ENCODE results near the gene HNRNPM.
"Not testable (repeated sequence)": the region's sequence is repeated elsewhere in the genome, so short reads cannot be mapped to it uniquely, and the experiment has no call there.

The HNRNPM gene

DNA sequence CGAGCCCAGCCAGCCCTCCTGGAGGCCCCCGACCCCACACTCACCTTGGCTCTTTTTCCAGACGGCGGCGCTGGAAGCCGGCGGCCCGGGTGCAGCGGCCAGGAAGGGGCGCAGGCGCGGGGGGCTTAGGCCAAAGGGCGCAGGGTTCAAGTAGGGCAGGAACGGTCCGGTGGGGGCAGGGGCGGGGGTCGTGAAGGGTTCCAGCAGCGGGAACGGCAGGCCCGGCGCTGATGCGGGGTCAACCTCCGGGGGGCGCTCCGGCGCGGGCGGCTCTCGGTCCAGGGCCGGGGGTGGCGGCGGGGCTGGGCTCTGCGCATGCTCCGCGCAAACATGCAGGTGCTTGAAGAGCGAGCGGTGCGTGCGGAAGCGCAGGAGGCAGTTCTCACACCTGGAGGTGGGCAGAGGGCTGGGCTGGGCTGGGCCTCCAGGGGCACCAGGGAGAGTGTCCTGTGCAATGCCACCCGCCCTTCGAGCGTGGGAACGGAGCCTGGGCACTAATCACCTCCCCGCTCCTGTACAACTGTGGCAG, 66.9 kb downstream of the HNRNPM start:
- DNase-seq (ENCODE audit: low spot score): no peak

- peak; percentile 24 for DNase-seq (ENCODE audit: low spot score)
These were observed 67.6 kb downstream of the HNRNPM start for GRCh38 chr19:8512115-8512967.

DNA sequence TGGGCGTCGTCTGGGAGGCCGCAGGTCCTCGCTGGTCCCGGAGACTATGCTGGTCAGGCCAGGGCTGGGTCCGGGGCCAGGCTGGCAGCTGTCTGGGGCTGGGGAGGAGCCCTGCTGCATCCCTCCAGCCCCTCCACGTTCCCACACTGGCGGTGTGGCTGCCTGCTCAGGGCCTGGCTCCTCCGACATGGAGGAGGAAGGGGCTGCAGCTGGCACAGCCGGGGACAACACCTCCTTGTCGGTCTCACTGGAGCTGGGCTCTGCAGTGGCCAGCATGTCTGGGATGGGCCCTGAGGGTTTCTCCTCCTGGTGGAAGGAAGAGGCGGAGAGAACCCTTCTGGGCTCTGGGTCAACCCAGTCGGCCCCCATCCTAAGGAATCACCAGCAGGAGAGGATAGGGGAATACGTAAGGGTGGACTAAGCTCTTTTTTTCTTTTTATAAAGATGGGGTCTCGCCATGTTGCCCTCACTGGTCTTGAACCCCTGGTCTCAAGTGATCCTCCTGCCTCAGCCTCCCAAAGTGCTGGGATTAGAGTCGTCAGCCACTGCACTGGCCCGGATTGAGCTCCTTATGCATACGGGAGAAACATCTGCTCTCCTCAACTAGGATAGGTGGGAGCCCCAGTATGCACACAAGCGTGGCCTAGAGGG, 68.4 kb downstream of the HNRNPM start:
- DNase-seq (ENCODE audit: low spot score): no peak

- peak; percentile 98 for DNase-seq (ENCODE audit: low spot score)
These were observed 69.1 kb downstream of the HNRNPM start, which contains the start of gene ZNF414 for GRCh38 chr19:8513687-8514504. ZNF414 (minus strand) TSS chr19:8514167; CDS start chr19:8514046, 121 bp downstream.

DNA sequence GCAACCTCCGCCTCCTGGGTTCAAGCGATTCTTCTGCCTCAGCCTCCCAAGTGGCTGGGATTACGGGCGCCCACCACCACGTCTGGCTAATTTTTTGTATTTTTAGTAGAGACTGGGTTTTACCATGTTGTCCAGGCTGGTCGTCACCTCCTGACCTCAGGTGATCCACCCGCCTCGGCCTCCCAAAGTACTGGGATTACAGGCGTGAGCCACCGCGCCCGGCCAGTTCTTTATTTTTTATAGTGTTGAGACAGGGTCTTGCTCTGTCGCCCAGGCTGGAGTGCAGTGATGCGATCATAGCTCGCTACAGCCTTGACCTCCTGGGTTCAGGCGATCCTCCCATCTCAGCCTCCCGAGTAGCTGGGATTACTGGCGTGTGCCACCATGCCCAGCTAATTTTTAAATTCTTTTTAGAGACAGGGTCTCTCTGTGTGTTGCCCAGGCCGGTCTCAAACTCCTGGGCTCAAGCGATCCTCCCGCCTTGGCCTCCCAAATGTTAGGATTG, 69.8 kb downstream of the HNRNPM start:
- DNase-seq (ENCODE audit: low spot score): not testable (repeated sequence)

DNA sequence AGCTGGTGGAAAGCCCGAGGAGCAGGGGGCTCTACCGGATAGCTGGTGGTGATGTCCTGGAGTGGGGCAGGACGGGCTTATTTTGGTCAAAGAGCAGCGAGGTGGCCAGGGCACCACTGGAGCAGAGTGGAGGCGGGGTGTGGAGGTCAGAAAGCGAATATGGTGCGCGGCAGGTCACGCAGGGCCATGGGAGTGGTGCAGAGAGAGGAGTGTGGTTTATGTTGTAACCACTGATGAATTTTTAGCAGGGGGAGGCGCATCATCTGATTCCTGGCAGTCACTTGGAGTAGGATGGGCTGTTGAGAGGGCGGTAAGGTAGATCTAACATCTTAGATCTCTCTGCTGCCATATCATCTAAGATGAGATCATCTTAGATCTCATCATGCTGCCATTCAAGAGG, 70.5 kb downstream of the HNRNPM start:
- no peak for DNase-seq (ENCODE audit: low spot score)

GRCh38 chr19:8517551-8518442, 73.0 kb downstream of the HNRNPM start:
- no peak for DNase-seq (ENCODE audit: low spot score)

DNA sequence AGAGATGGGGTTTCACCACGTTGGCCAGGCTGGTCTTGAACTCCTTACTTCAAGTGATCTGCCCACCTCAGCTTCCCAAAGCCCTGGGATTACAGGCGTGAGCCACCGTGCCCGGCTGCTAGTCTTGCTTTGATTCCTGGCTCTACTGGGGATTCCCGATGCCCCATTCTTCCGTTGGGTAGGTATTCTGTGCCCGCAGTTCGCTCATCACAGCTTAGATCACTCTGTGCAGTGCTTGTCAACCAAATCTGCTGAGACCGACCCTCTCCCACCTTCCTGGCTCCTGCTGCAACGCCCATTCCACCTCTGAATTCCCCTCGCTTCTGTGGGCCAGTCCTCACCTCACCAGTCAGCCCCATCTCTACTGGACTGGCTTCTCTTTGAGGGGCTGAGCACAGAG, 73.8 kb downstream of the HNRNPM start:
- no peak for DNase-seq (ENCODE audit: low spot score)

DNA sequence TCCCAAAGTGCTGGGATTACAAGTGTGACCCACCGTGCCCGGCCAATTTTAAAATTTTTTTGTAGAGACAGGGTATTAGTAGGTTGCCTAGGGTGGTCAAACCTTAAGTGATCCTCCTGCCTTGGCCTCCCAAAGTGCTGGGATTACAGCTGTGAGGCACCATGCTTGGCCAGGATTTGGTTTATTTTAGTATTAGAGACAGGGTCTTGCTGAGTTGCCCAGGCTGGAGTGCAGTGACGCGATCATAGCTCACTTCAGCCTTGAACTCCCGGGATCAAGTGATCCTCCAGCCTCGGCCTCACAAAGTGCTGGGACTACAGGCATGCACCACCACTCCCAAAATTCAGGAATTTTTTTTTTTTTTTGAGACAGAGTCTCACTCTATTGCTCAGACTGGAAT, 74.6 kb downstream of the HNRNPM start:
- no peak for DNase-seq (ENCODE audit: low spot score)

- no peak for DNase-seq (ENCODE audit: low spot score)
These were observed 80.6 kb downstream of the HNRNPM start for GRCh38 chr19:8525401-8525684.

GRCh38 chr19:8526345-8527091, 81.7 kb downstream of the HNRNPM start:
- peak; percentile 90 for DNase-seq (ENCODE audit: low spot score)

DNA sequence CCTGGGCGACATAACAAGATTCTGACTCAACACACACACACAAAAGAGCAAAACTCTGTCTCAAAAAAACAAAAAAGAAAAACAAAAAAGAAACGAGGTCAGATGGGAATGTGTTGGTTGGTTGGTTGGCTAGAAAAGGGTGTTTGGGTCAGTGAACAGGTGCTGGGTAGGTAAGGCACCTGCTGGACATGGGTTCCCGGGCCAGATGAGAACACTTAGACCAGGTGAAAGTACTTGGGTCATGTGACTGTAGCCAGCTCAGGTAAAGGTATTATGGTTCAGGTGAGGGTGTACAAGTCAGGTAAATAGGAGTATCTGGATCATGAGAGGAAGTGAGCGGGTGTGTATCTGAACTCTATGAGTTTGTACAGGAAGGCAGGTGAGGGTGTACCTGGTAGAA, 83.7 kb downstream of the HNRNPM start:
- DNase-seq (ENCODE audit: low spot score): no peak

GRCh38 chr19:8529369-8530006, 84.7 kb downstream of the HNRNPM start:
- no peak for DNase-seq (ENCODE audit: low spot score)

DNA sequence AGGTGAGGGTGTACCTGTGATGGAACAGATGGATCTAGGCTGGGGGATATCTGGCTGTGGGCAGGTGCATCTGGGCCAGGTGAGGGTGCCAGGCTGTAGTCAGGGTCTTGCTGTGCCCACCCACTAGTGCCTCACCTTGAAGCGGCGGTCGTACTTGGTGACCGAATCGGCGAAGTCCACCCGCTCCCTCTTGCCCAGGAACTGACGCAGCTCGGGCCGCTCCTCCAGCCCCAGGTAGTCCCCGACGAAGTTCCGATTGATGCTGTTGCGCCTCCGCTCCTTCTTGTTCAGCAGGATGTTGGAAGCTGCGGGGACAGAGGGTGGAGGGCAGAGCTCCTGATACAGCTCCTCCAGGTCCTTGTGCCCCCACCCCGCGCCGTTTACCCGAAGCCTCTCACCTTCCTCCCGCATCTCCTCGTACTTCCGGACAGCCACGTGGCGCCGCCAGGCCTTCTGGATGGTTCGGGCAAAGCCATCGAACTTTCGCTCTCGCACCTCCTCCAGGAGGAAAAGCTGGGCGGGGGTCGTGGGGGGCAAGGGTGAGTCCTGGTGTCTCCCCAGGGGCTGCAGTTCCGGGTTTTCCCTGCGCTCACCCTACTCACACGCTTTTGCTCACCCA, 85.4 kb downstream of the HNRNPM start:
- no peak for DNase-seq (ENCODE audit: low spot score)

- DNase-seq (ENCODE audit: low spot score): no peak
These were observed 86.7 kb downstream of the HNRNPM start for GRCh38 chr19:8531470-8531869.

GRCh38 chr19:8532225-8532624, 87.5 kb downstream of the HNRNPM start:
- no peak for DNase-seq (ENCODE audit: low spot score)

GRCh38 chr19:8536282-8536681, 91.5 kb downstream of the HNRNPM start:
- no peak for DNase-seq (ENCODE audit: low spot score)

GRCh38 chr19:8537099-8537498, 92.3 kb downstream of the HNRNPM start:
- no peak for DNase-seq (ENCODE audit: low spot score)
